ENCODE results near the gene FCHO2. TPM values are rescaled to one million over a fixed set of nuclear protein-coding genes. Genes with fewer than 3 reads are reported as not detected.

The FCHO2 gene
- total and polyA plus RNA-seq, 2 donors (not counting 3 experiments of a cell fraction or from before 2014, with no cell fraction given) = 12.0 to 25.2 TPM

GRCh38 chr5:73027816-73028215, 72.0 kb downstream of the FCHO2 start:
- peaks cover 2% of the 10 kb centered on the region for H3K9me1 ChIP-seq (replicated peaks; ENCODE audit: control insufficient read depth, extremely low read depth, insufficient read depth, low read length)
- no peak overlapping the region for H3K9ac ChIP-seq (replicated peaks; ENCODE audit: extremely low read depth, insufficient read depth, low read length)
- CTCF ChIA-PET = interaction anchor here (0.7 kb wide), 1 partner anchor 12 kb away, joined by 3 read pairs; no protein-coding TSS in a partner anchor

More at GRCh38 chr5:73027816-73028215, 72.0 kb downstream of the FCHO2 start:
- BruUV-seq (replicated peaks) = no TSS peak
- H3K27ac ChIP-seq (ENCODE audit: insufficient read depth, low read depth, low read length) = no peak overlapping the region
- intact Hi-C loops (cut with micrococcal nuclease) = no loop called here
- TF ChIP-seq GATA2 (IDR thresholded peaks at IDR 0.05; ENCODE audit: insufficient read depth, insufficient read length, low read depth, low read length) (no peak), MAX (IDR thresholded peaks at IDR 0.05; ENCODE audit: insufficient read depth, insufficient read length) (no peak), JUN (IDR thresholded peaks at IDR 0.05; ENCODE audit: borderline replicate concordance, insufficient read depth, insufficient read length, low read depth) (no peak), CTCF (IDR thresholded peaks at IDR 0.05; ENCODE audit: extremely low read depth in 1 of 2, insufficient read depth in 1 of 2, low read depth in 1 of 2, low read length in 2 of 2) (no peak), POLR2AphosphoS5 (IDR thresholded peaks at IDR 0.05; ENCODE audit: insufficient read depth, low read depth, low read length) (no peak), FOS (IDR thresholded peaks at IDR 0.05; ENCODE audit: borderline replicate concordance, insufficient read depth, low read length) (no peak), MYC (IDR thresholded peaks at IDR 0.05; ENCODE audit: low read depth, low read length) (no peak), EZH2 (IDR thresholded peaks at IDR 0.05; ENCODE audit: borderline replicate concordance, low read depth, low read length, severe bottlenecking) (no peak), POLR2A (IDR thresholded peaks at IDR 0.05; ENCODE audit: low read depth, low read length) (no peak)
- dilution Hi-C loops (cut with MboI; ENCODE audit: extremely low pct_ligation_motif_present, low sequenced_read_pairs) = no loop called here
- H3K79me2 ChIP-seq (ENCODE audit: control insufficient read depth, insufficient read depth, low read length) = no peaks in the 10 kb centered on the region
- H3K9me3 ChIP-seq (replicated peaks; ENCODE audit: control insufficient read depth, insufficient read depth, low read length) = no peaks in the 10 kb centered on the region
- H3K4me1 ChIP-seq (ENCODE audit: control insufficient read depth, extremely low read depth, insufficient read depth, low read length) = peaks cover 16% of the 10 kb centered on the region
- no peak for DNase-seq (ENCODE audit: low read depth, low spot score)
- no peaks in the 10 kb centered on the region for H3K36me3 ChIP-seq (ENCODE audit: control insufficient read depth in 2 of 2, extremely low read depth in 1 of 2, insufficient read depth in 2 of 2, low read length in 2 of 2)
- no peak overlapping the region for H2AFZ ChIP-seq (ENCODE audit: low read depth, low read length)
- no peaks in the 10 kb centered on the region for H4K20me1 ChIP-seq (replicated peaks; ENCODE audit: control insufficient read depth, extremely low read depth, insufficient read depth, low read length)
- H3K4me2 ChIP-seq (ENCODE audit: insufficient read depth, low read length) = no peak overlapping the region
- no peak overlapping the region for H3K4me3 ChIP-seq (replicated peaks in 1 of 3; ENCODE audit: insufficient read depth in 1 of 3, low read depth in 1 of 3, low read length in 3 of 3)
- POLR2A ChIA-PET = no interaction called here
- no peaks in the 10 kb centered on the region for H3K27me3 ChIP-seq (ENCODE audit: control insufficient read depth in 2 of 2, insufficient read depth in 2 of 2, low read length in 2 of 2)
- no peak for FAIRE-seq
